Measurements from ENCODE around the gene ABCB8.

Gene ABCB8

DNA sequence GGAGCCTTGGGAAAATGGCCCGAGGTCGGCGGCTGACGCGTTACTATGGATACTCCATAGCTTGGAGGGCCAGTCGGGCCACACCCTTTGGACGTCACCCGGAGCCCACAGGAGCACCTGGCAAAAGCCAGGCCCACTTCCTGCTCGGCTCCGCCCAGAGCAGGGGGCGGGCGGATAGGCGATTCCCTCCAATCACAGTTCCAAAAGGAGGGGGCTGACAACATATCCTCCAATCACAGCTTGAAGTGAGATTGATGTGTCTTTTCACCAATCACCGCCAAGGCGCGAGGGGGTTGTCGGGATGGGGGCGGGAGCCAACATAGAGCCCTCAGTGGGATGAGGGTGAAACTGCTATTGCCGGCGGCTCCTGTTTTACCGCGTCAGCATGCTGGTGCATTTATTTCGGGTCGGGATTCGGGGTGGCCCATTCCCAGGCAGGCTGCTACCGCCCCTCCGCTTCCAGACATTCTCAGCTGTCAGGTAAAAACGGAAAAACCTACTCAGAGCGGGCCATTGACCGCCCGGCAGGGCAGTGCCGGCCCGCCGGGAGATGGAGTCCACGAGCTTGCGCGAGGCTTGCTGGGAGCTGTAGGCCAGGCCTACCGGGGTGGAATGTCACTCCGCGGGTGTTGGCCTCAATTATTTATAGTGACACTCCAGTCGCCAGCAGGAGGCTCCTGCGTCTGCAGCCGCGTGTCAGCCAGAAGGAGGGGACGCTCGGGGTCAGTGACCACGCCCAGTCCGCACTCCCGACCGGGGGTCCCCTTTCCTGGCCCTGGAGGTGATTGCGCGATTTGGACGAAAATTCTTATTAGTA is at the start of gene ABCB8:
ABCB8 (plus strand) TSS at position 320 of the 817 bp plus-strand sequence; CDS start at position 386, 66 bp downstream.
- peak; percentile 99 for DNase-seq

DNA sequence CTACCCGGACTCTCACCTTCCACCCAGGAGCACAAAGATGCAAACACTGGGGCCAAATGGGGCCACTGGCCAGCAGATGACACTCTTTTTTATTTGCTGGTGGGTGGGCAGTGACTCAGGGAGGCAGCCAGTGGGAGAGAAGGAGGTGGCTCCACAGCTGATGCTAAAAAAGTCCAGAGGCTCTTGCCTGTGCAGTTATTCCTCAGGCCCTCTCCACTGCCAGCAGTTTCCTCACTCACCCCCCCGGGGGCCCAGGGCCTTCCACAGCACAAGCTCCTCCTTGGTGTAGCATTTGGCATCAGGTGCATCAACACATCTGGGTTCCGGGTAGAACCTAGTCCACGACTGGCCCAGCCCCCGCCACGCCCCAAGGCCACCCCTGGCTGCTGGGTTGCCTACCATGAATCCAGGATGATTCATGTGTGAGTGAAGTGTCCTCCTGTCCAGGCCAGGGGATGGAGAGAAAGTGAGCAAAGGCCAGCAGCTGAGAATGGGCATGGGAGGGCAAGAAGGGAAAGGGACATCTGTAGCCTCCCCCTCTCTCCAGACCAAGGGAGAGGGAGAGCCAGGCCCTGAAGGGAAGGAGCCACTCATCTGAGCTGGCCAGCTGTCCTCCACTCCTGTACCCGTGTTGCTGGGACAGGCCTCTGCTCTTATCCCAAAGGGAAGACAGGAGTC is 48.4 kb upstream of the ABCB8 start:
- no peak for DNase-seq

DNA sequence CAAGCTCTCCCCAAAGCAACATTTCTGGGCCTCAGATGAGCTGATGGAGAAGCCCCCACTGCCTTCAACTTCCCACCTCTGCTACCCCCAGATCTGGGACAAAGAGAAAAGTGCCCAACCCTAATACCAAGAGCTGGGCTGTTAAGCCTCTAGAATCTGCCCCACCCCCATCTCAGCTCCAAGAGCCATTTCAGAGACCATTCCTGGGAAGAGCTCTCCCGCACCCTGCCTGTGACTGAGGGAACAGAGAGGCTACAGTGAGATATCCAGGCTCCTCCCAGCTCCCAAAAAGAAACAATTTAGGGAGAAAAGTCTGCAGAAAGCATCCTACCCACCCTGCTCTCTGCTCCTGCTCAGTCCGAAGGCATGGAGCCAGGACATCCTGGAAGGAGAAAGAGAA is 47.6 kb upstream of the ABCB8 start:
- peak; percentile 56 for DNase-seq

DNA sequence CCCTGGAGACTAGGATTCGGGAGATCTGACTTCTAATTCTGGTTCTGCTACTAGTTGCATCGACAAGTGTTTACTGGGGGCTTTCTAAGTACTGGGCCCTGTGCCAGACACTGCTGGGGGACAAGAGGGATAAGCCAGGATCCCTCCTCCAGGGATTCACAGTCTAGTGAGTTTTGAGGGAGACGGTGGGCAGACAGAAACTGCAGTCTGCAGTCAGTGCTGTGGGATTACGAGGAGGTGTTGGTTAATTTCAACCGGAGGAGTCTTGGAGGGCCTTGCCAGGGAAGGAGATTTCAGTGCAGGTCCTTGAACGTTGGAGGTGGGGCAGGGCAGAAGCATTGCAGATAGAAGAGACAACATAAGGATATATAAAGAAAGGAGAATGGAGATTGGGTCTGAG is 46.6 kb upstream of the ABCB8 start:
- no peak for DNase-seq

DNA sequence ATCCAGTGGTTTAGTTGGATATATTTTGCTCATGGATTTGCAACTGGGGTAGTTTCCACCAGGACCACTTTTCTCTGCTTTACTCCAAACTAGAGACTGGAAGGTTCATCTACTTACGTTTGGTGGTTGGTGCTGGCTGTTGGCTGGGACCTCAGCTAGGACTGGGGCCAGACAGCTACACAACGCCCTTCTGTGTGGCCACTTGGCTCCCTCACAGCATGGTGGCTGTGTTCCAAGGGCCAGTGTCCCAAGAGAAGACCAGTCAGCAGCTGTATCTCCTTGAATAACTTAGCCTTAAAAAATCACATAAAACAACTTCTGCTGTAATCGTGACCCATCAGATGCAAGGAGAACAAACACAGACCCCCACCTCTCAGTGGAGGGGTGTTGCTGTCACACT is 45.9 kb upstream of the ABCB8 start:
- DNase-seq = no peak

DNA sequence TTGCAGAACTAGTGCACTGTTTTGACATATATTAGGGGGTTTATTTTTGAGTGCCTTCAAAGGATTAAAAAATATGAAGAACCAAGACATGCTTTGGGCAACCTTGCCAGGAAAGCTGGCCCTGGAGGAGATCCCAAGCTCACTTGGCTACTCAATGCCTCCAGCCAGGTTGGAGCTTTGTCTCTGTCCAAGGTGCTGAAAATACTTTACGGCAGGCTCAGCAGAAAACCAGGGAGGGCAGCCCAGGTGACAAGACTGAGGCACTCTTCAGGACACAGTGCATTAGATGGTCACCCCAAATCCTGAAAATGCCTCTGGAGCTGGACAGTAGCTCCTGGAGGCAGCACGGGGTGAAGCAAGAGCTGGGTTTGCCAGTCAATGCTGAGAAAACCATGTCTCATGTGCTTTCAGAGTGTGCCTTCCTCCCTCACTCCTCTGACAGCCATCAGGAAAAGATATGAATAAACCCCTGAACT is 44.3 kb upstream of the ABCB8 start:
- no peak for DNase-seq

DNA sequence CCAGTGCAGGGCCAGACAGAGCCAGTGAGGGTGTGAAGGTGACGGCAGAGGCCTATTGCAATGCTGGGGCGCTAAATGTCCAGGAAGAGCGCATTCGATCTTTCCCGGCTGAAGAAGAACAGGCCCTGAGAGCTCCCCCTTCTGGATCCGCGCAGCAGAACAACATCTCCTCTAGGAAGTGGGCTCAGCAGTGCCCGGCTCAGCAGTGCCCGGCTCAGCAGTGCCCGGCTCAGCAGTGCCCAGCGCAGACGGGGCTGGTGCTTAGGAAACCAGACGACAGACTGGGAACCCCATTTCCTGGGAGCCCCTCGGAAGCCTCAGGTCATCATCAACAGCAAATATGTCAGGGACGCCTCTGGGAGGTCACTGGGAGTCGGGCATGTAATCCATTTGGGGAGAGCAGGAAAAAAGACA is 42.1 kb upstream of the ABCB8 start:
- peak; percentile 82 for DNase-seq

DNA sequence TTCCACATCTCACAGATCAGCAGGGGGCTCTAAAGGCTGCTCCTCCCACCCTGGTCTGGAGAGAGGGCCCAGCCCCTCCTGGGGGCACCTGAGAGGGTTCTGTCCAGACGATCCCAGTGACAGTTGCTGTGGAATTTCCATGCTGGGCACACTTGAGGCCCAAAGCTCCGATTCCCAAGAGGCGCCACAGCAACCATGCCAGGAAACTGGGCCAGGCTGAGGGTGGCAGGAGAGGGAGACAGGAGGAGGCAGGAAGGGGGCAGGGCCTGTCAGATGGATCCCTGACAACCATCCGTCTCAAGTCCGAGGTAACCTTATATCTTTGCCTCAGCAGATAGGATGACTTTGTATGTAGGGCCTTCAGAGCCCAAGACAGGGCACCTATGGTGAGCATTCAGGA is 41.7 kb upstream of the ABCB8 start:
- no peak for DNase-seq

DNA sequence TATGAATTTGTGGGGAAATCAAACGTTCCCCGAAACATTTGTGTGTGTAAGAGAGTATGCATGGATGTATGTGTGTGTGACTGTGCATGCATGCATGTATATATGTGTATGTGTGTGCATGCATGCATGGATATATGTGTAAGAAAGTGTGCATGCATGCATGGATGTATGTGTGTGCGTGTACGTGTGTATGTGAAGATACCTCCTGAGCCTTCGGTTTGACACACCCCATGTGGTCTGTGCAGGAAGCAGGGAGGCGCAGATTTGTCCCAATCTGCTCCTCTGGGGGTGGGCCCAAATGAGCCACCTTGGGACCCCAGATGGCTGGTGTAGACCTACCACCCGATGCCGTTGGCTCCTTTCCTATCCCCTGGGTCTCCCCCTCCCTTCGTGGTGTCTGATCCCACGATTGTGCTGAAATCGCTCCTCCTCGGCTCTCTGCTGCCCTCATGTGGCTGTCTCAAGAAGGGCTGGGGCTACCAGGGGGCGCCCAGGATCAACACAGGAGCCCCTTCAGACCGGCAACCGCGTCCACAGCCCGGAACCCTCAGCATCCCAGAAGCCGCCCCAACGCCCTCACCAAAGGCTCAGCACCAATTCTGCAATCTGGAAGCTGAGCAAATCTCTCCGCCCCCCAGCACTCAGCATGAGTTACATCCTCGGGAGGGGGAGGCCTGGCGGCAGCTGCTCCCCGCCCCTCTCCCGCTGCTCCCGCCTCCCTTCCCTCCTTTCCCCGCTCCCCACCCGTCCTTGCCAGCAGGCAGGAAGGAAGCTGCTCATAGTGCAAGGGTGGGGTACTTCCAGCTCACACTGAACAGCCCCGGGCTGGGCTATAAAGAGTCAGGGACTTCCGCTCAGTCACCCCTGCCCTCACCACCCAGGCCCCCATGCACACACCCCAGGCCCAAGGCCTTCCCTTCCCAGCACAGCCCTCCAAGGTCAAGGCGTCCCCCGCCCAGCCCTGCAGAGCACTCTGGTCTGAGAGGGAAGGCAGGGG is 39.7 kb upstream of the ABCB8 start:
- peak; percentile 94 for DNase-seq

DNA sequence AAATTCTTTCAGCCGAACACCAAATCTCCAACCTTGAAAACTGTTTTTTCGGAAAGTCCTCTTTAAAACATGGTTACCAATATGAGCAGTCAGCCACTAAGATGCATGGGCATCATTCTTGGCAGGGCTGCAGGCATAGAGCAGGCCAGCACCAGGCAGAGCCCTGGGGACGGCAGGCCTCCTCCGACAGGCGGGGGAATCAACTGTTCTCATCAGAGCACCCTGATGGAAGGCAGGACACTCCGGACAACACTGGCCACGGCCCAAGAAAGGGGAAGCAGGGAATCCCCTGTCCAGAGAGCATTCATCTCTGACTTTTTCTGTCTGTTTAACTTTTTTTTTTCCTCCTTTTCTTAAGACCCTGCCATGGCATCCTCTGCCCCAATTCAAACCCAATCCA is 38.8 kb upstream of the ABCB8 start:
- no peak for DNase-seq

DNA sequence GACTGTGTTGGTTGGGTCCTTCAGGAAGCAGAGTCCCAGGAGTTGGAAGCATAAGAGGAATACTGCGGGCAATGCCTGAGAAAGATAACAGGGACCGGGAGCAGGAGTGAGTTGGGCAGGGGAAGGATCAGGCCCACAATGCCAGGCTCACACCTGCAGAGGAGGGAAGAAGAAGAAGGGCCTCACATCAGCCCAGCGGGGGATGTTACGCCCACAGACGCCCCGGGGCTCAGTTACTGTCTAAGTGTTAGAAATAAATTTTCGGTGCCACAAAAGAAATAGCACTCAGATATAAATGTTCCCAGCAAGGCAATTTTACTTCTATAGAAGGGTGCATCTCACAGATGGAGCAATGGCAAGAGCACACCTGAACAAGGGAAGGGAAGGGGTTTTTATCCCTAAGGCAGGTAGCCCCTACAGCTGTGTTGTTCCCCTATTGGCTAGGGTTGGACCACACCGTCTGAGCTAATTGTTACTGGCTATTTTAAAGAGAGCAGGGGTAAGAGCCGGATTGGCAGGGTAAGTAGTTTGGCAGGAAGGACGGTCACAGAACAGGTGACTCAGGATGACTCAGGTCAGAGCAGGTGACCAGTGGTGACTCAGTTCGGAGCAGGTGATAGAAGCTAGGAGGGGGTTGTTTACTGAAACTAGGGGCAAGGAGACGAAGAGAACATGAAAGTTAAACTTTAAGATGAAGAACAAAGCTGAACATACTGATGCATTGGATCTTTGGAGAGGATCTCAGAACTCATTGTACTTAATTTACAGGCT is 37.6 kb upstream of the ABCB8 start, which contains the start of gene NOS3:
NOS3 (plus strand) TSS at position 602 of the 771 bp plus-strand sequence. CDS start 2,787 bp downstream, outside the sequence.
- no peak for DNase-seq

DNA sequence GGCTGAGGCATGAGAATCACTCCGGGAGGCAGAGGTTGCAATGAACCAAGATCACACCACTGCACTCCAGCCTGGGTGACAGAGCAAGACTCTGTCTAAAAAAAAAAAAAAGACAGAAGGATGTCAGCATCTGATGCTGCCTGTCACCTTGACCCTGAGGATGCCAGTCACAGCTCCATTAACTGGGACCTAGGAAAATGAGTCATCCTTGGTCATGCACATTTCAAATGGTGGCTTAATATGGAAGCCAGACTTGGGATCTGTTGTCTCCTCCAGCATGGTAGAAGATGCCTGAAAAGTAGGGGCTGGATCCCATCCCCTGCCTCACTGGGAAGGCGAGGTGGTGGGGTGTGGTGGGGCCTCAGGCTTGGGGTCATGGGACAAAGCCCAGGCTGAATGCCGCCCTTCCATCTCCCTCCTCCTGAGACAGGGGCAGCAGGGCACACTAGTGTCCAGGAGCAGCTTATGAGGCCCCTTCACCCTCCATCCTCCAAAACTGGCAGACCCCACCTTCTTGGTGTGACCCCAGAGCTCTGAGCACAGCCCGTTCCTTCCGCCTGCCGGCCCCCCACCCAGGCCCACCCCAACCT is 36.1 kb upstream of the ABCB8 start:
- no peak for DNase-seq

DNA sequence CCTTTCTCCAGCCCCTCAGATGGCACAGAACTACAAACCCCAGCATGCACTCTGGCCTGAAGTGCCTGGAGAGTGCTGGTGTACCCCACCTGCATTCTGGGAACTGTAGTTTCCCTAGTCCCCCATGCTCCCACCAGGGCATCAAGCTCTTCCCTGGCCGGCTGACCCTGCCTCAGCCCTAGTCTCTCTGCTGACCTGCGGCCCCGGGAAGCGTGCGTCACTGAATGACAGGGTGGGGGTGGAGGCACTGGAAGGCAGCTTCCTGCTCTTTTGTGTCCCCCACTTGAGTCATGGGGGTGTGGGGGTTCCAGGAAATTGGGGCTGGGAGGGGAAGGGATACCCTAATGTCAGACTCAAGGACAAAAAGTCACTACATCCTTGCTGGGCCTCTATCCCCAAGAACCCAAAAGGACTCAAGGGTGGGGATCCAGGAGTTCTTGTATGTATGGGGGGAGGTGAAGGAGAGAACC is 35.4 kb upstream of the ABCB8 start:
- no peak for DNase-seq

DNA sequence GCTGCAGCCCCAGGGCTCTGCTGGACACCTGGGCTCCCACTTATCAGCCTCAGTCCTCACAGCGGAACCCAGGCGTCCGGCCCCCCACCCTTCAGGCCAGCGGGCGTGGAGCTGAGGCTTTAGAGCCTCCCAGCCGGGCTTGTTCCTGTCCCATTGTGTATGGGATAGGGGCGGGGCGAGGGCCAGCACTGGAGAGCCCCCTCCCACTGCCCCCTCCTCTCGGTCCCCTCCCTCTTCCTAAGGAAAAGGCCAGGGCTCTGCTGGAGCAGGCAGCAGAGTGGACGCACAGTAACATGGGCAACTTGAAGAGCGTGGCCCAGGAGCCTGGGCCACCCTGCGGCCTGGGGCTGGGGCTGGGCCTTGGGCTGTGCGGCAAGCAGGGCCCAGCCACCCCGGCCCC is 34.7 kb upstream of the ABCB8 start:
- DNase-seq = no peak

DNA sequence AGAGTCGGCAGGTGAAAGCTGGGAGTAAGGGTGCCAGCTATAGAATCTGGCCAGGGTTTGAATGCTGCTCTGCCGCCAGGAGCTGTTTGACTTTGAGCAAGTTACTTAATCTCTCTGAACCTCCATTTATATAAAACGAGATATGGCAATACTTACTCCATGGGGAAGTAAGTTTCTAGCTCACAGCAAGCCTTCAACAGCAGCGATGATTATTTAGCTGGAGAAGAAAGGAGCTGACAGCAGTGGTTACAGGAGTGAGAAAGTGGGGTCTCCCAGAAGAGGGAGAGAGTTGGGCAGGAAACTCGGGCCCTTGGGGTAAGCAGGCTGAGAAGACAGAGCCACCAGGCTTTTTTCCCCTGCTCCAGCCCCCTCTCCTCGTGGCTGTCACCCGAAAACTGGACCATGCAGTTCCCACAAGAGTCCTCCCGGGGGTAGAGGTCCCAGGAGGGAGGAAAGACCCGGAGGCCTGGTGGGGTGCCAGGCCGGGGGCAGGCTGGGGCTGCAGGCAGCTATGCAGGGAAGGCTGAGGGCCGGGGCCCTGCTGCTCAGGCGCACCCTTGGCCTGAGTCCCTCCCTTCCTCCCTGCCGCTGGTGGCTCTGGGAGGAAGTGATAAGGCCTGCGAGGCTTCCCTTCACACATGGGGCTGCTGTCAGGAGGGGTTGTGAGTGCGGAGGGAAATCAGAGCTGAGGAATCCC is 34.0 kb upstream of the ABCB8 start:
- no peak for DNase-seq

DNA sequence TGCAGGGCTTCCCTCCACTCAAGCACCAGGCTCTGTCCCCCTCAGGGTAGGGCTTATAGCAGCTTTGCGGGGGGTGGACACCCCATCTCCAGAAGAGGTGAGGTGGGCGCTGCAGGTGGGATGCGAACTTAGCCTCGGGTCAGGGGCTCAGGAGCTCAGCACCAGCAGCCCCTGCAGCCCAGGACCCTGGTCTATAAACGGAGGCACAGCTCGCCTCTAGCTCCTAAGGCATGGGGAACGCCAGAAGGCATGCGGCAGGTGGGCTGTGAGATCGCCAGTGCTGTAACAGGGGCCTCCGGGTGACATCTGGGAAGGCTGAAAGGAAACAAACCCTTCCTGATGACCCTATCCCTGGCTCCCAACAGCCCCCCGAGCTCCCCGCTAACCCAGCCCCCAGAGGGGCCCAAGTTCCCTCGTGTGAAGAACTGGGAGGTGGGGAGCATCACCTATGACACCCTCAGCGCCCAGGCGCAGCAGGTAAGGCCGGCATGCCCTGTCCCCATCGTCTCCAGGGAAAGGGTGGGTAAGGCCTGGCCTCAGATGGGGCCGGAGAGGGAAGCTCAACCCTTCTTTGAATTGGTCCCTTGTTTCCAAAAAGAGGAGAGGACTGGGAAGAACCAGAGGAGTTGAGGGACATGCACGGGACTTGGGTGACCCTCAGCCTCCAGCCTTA is 33.3 kb upstream of the ABCB8 start:
- DNase-seq = no peak

DNA sequence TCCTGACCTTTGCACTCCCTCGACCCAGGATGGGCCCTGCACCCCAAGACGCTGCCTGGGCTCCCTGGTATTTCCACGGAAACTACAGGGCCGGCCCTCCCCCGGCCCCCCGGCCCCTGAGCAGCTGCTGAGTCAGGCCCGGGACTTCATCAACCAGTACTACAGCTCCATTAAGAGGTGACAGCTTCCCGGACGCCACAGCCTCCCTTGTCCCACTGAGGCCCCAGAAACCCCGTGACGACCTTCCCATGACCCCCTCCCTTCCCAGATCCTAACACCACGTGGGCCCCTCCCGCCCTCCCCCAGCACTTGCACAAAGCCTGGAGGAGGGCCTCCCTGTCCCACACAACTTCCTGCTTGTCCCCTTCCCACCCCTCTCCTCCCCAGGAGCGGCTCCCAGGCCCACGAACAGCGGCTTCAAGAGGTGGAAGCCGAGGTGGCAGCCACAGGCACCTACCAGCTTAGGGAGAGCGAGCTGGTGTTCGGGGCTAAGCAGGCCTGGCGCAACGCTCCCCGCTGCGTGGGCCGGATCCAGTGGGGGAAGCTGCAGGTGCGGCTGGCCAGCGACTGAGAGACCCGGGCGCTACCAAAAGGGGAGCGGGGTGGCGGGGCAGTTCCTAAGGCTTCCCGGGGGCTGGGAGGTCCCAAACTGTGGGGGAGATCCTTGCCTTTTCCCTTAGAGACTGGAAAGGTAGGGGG is 31.7 kb upstream of the ABCB8 start:
- no peak for DNase-seq

DNA sequence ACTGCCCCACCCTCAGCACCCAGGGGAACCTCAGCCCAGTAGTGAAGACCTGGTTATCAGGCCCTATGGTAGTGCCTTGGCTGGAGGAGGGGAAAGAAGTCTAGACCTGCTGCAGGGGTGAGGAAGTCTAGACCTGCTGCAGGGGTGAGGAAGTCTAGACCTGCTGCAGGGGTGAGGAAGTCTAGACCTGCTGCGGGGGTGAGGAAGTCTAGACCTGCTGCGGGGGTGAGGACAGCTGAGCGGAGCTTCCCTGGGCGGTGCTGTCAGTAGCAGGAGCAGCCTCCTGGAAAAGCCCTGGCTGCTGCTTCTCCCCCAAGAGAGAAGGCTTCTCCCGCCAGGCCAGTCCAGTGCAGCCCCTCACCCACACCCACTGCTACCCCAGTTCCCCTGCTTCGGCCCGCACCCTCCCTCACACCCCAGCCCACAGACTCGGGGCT is 31.2 kb upstream of the ABCB8 start:
- DNase-seq = no peak

DNA sequence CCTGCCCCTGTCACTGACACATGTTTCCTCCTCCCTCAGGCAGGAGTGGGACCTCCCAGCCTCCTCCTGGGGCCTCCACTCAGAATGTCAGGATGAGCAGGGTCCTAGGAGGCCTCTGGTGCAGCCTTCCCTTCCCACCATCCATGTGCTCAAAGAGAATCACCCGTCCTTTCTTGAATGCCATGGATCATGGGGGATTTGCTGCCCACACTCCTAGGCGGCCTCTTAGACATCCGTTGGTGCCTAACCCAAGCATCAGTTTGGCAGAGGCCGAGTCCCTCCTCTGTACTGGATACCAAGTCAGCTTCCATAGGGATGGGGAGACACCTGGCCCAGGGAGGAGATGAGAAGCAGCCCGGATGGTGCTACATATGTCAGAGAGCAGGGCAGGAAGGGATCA is 30.4 kb upstream of the ABCB8 start:
- DNase-seq = no peak

DNA sequence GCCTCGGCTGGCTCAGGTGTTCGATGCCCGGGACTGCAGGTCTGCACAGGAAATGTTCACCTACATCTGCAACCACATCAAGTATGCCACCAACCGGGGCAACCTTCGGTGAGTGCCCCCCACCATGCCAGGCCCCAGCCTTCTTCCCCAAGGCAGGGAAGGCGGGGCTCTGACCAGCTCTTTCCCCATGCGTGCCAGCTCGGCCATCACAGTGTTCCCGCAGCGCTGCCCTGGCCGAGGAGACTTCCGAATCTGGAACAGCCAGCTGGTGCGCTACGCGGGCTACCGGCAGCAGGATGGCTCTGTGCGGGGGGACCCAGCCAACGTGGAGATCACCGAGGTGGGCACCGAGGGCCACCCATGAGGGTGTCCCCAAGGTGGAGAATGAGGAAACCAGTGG is 29.9 kb upstream of the ABCB8 start:
- DNase-seq = no peak

Data from NCI-H1694 treated with DMSO at 0.1 percent for 48 hours (cell line).